Stromal cell of bone marrow (primary cell): Measurements from ENCODE around the gene B3GNT7.
"Not testable (repeated sequence)": the region's sequence is repeated elsewhere in the genome, so short reads cannot be mapped to it uniquely, and the experiment has no call there.

ENCODE experiments used
- DNase-seq: peaks from one replicate; pipeline ENCODE4 v3.0.0-alpha.2; 2012; ENCODE audit warnings: low read depth

The B3GNT7 gene, protein sequence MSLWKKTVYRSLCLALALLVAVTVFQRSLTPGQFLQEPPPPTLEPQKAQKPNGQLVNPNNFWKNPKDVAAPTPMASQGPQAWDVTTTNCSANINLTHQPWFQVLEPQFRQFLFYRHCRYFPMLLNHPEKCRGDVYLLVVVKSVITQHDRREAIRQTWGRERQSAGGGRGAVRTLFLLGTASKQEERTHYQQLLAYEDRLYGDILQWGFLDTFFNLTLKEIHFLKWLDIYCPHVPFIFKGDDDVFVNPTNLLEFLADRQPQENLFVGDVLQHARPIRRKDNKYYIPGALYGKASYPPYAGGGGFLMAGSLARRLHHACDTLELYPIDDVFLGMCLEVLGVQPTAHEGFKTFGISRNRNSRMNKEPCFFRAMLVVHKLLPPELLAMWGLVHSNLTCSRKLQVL

GRCh38 chr2:231395188-231396057 lies at the start of gene B3GNT7:
Gene B3GNT7 (plus strand): TSS chr2:231395710. CDS start chr2:231395804, 94 bp downstream.
- DNase-seq = no peak

- DNase-seq = no peak
Observed at GRCh38 chr2:231347081-231347480, 48.4 kb upstream of the B3GNT7 start.

- DNase-seq = no peak
Observed at GRCh38 chr2:231347638-231348037, 47.9 kb upstream of the B3GNT7 start.

- DNase-seq = no peak
Observed at GRCh38 chr2:231348173-231348572, 47.3 kb upstream of the B3GNT7 start.

- no peak for DNase-seq
Observed at GRCh38 chr2:231348704-231349373, 46.7 kb upstream of the B3GNT7 start.

GRCh38 chr2:231349374-231349735 lies 46.2 kb upstream of the B3GNT7 start:
- DNase-seq = not testable (repeated sequence)

DNA sequence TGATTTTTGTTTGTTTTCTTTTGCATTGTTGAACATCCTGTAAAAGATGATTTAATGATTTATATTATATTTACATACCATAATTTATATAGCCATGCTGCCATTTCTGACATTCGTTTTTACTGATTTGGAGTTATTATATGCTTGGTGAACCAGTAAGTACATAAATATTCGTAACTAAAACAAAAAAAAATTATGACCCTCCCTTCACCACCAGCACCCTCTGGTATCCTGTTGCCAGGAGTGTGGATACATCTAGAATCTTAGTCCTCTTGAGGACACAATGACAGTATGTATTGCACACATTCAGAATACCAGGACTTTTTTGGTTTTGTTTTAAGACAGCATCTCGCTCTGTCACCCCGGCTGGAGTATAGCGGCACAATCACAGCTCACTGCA lies 43.9 kb upstream of the B3GNT7 start:
- DNase-seq = no peak

GRCh38 chr2:231353469-231353868 lies 42.0 kb upstream of the B3GNT7 start:
- no peak for DNase-seq

GRCh38 chr2:231355508-231356465 lies 39.7 kb upstream of the B3GNT7 start:
- no peak for DNase-seq

DNA sequence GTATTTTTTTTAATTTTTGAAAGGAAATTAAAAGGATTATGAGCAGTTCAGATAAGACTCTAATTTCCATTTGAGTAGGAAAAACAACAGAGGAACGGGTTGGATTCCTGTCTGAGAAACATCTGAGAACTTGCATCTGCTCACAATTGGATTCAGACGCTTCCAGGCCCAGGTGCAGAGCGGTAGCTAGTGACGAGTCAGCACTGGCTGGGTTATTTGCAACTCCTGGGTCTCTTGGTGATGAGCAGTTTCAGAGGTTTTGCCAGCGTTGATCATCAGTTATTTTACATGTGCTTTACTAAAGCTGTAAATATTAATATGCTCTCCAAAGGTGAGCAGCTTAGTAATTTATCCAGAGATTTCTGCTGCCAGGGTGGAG lies 39.1 kb upstream of the B3GNT7 start:
- DNase-seq = no peak

GRCh38 chr2:231357048-231357447 lies 38.5 kb upstream of the B3GNT7 start:
- DNase-seq = no peak

DNA sequence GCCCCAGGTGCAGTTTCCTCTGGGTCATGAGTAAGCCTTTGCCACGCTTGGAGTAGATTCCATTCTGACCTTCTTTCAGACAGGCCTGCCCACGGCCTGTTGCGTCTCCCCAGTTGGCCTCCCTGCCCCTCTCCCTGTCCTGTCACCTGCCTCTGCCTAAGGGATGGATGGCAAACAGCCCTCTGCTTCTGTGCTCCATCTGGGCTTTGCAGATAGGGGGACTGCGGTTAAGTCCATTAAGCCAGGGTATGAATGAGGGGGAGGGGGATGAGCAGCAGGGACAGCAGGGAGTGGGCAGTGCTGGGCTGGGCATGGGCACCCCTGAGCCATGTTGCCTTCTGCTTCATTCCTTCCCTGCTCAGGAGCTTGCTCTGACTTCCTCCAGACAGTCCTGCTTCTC lies 37.6 kb upstream of the B3GNT7 start:
- DNase-seq = no peak

DNA sequence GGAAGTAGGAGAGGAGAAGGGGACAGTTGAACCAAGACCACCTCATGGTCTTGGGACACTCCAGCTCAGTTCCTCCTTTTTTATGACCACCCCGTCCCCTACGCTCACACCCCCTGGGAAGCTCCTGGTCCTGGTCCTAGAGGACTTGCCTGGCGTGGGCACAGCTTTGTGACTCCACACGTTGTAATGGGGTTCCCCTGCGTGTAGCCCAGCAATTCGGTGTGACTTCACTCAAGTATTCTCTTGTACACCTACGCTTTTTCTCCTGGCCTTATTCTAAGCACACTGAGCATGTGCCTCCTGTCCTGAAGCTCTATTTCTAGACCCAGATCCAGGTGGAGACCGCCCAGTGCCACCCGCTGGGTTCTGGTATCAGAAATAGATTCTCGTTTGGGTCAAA lies 36.1 kb upstream of the B3GNT7 start:
- DNase-seq = no peak

DNA sequence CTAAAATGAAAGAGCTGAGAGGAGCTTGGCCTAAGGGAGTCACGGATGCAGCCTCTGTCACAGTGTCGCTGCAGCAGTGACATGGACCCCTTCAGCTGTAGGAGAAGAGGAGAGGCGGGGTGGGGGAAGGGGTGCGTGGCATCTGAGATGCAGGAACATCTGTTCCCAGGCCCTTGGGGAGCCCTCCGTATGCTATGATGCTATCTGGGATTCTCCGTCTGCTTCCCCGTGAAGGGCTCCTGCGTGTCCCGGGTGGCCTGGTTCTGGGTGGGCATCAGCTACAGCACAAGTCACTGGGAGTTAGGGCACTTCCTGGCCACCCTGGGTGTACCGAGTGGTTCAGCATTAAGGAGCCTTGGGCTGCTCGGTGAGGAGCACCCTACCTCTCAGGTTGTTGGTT lies 35.6 kb upstream of the B3GNT7 start:
- DNase-seq = no peak

GRCh38 chr2:231360401-231360800 lies 35.1 kb upstream of the B3GNT7 start:
- DNase-seq = no peak

GRCh38 chr2:231360881-231361371 lies 34.6 kb upstream of the B3GNT7 start:
- no peak for DNase-seq

DNA sequence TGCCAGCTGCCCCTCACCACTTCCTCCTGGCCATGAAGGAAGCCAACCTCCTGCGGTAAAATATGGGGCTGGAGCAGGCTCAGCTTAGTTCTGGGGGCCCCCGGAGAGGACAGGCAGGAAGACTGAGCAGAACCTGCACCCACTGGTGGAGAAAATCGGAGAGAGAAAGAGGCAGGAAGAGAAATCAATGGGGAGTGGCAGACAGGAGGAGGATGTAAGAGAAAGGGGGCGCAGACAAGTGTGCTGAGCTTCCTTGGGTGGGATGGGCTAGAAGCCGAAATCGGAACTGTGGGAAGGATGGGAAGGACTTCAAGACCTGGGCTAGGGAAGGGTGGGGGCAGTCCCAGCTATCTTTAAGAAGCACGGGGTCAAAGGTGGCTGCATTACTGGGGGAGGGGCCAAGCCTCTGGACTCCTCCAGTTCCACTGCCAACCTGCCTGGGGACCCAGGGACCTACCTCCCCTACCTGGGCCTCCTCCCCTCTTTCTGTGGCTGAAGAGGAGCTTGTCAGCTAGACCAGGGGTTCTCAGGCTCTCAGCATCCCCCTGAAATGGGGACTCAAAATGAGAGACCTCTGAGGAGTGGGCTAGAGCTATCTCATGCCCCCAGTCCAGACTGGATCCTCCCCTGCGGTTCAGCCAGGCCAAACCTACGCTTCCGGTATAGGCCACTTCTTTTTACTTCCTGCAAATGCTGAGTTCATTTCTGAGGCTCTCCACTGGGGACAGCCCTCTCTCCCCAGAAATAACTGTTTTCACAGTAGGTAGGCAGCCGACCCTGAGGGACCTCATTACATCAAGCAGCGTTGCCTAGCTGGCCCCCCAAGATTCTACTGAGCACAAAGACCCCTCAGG lies 33.6 kb upstream of the B3GNT7 start:
- no peak for DNase-seq

GRCh38 chr2:231362555-231363184 lies 32.8 kb upstream of the B3GNT7 start:
- no peak for DNase-seq

GRCh38 chr2:231364061-231364460 lies 31.4 kb upstream of the B3GNT7 start:
- no peak for DNase-seq
